A549 (cell line): ENCODE data around the gene MICU2. TPM values are rescaled to one million over a fixed set of nuclear protein-coding genes. Genes with fewer than 3 reads are reported as not detected.

Experiments used
- ATAC-seq, 2 experiments: fragments of 200-7000 bp in 1 of 2; fragments of >200 bp in 1 of 2; cut with Nextera tagmentation in 1 of 2; cut with Tn5 transposase in 1 of 2; 3 replicates each; pipeline versions ENCODE4 v1.8.0 to v1.9.1; 2018 to 2020; ENCODE audit warnings: mild to moderate bottlenecking in 1 of 2, moderate library complexity in 1 of 2
- CTCF ChIA-PET: fragments of 300-600 bp; sonication (Branson Sonifier 250); formaldehyde crosslinking; extraction: SDS; loops from one replicate; lab custom pipeline; 2021; ENCODE audit warnings: antibody characterized with exemption, inconsistent platforms; lab: Yijun Ruan, JAX
- POLR2A ChIA-PET: fragments of 350-600 bp; formaldehyde crosslinking; extraction: SDS; loops from one replicate; lab custom pipeline; 2021; ENCODE audit warnings: antibody characterized with exemption, inconsistent platforms; lab: Yijun Ruan, JAX
- DNase-seq, 2 experiments: peaks; one replicate each; pipeline versions ENCODE4 v3.0.0 to v3.0.0-alpha.2; 2011 to 2016; ENCODE audit warnings: low read depth in 1 of 2, low spot score in 1 of 2
- FAIRE-seq: peaks from 2 replicates; lab custom pipeline; 2011; peaks lifted over from hg19 to GRCh38; lab: Jason Lieb, UNC
- H3K27ac ChIP-seq, 2 experiments: fragments of >200 bp; sonication (Bioruptor Twin); formaldehyde crosslinking; 3 replicates each; pipeline ENCODE4 v1.5.1; 2016 to 2017
- H3K4me1 ChIP-seq: fragments of >200 bp; sonication (Bioruptor Twin); formaldehyde crosslinking; 3 replicates; pipeline ENCODE4 v1.6.1; 2016
- H3K4me2 ChIP-seq: fragments of >200 bp; sonication (Bioruptor Twin); formaldehyde crosslinking; 3 replicates; pipeline ENCODE4 v1.6.1; 2016
- H3K4me3 ChIP-seq: fragments of >200 bp; sonication (Bioruptor Twin); formaldehyde crosslinking; 3 replicates; pipeline ENCODE4 v1.5.1; 2016
- H3K9me3 ChIP-seq: fragments of >200 bp; sonication (Bioruptor Twin); formaldehyde crosslinking; 3 replicates; pipeline ENCODE4 v1.6.1; 2016
- ATOH8 ChIP-seq: fragments of 250-450 bp; sonication (Bioruptor Pico); IDR thresholded peaks from 2 replicates; pipeline ENCODE4 v1.5.0; 2020; ENCODE audit warnings: low read depth, mild to moderate bottlenecking, moderate library complexity
- CBX8 ChIP-seq: fragments of 200-600 bp; sonication (generic); IDR thresholded peaks from 2 replicates; pipeline ENCODE4 v1.6.1; 2016
- ELK1 ChIP-seq: fragments of 150-350 bp; IDR thresholded peaks from 2 replicates; pipeline ENCODE4 v1.6.1; 2014; ENCODE audit warnings: low read depth, mild to moderate bottlenecking, low read length
- FOSB ChIP-seq: fragments of 250-450 bp; sonication (Bioruptor Pico); IDR thresholded peaks from 2 replicates; pipeline ENCODE4 v1.5.0; 2020; ENCODE audit warnings: mild to moderate bottlenecking, moderate library complexity
- FOXS1 ChIP-seq: fragments of 250-450 bp; sonication (Bioruptor Pico); IDR thresholded peaks from 2 replicates; pipeline ENCODE4 v1.5.0; 2020; ENCODE audit warnings: mild to moderate bottlenecking, moderate library complexity
- GATA3 ChIP-seq: IDR thresholded peaks from 2 replicates; pipeline ENCODE4 v1.6.1; 2012; ENCODE audit warnings: borderline replicate concordance
- HES2 ChIP-seq: fragments of >200 bp; sonication (Bioruptor Twin); formaldehyde crosslinking; IDR thresholded peaks from 2 replicates; pipeline ENCODE4 v1.6.1; 2016
- HEYL ChIP-seq: fragments of 250-450 bp; sonication (Bioruptor Pico); IDR thresholded peaks from 2 replicates; pipeline ENCODE4 v1.8.0; 2021; ENCODE audit warnings: mild to moderate bottlenecking, moderate library complexity
- JUN ChIP-seq, 2 experiments: fragments of >200 bp; sonication (Bioruptor Twin); formaldehyde crosslinking; IDR thresholded peaks; 2 replicates in 1 of 2; 3 replicates in 1 of 2; pipeline ENCODE4 v1.6.1; 2016 to 2017
- JUNB ChIP-seq: fragments of >200 bp; sonication (Bioruptor Twin); formaldehyde crosslinking; IDR thresholded peaks from 2 replicates; pipeline ENCODE4 v1.6.1; 2016
- KDM5A ChIP-seq: fragments of 200-600 bp; sonication (generic); IDR thresholded peaks from 2 replicates; pipeline ENCODE4 v1.6.1; 2016; ENCODE audit warnings: antibody characterized with exemption, mild to moderate bottlenecking
- MAFK ChIP-seq: fragments of 450-650 bp; IDR thresholded peaks from 2 replicates; pipeline ENCODE4 v1.6.1; 2014; ENCODE audit not compliant: partially characterized antibody
- MAZ ChIP-seq: fragments of 150-350 bp; IDR thresholded peaks from 2 replicates; pipeline ENCODE4 v1.6.1; 2014; ENCODE audit warnings: antibody characterized with exemption, low read depth, low read length, borderline replicate concordance
- MYC ChIP-seq: IDR thresholded peaks from 2 replicates; pipeline ENCODE4 v1.6.1; 2012; ENCODE audit warnings: mild to moderate bottlenecking, inconsistent platforms, low read length, improper control_type of control experiment, borderline replicate concordance
- NPAS2 ChIP-seq: fragments of 250-450 bp; sonication (Bioruptor Pico); IDR thresholded peaks from 2 replicates; pipeline ENCODE4 v1.8.0; 2022; ENCODE audit warnings: mild to moderate bottlenecking, moderate library complexity, borderline replicate concordance
- PBX3 ChIP-seq: IDR thresholded peaks from 2 replicates; pipeline ENCODE4 v1.6.1; 2012
- PHF8 ChIP-seq: fragments of 200-600 bp; sonication (generic); IDR thresholded peaks from 2 replicates; pipeline ENCODE4 v1.6.1; 2016; ENCODE audit warnings: low read depth, mild to moderate bottlenecking, antibody characterized with exemption, moderate library complexity, borderline replicate concordance
- POLR2A ChIP-seq: IDR thresholded peaks from 2 replicates; pipeline ENCODE4 v1.6.1; 2012; ENCODE audit warnings: mild to moderate bottlenecking, low read length
- REST ChIP-seq: fragments of 200-600 bp; sonication (generic); IDR thresholded peaks from 2 replicates; pipeline ENCODE4 v1.6.1; 2016; ENCODE audit warnings: antibody characterized with exemption, mild to moderate bottlenecking, moderate library complexity
- RNF2 ChIP-seq: fragments of 200-600 bp; sonication (generic); IDR thresholded peaks from 2 replicates; pipeline ENCODE4 v1.6.1; 2016; ENCODE audit warnings: low read depth, mild to moderate bottlenecking, antibody characterized with exemption, moderate library complexity, borderline replicate concordance
- TFCP2L1 ChIP-seq: fragments of 250-450 bp; sonication (Bioruptor Pico); IDR thresholded peaks from 2 replicates; pipeline ENCODE4 v1.5.0; 2021; ENCODE audit warnings: mild to moderate bottlenecking
- TP53 ChIP-seq: fragments of 250-450 bp; sonication (Bioruptor Pico); IDR thresholded peaks from 2 replicates; pipeline ENCODE4 v1.5.0; 2021; ENCODE audit warnings: mild to moderate bottlenecking, moderate library complexity
- USF2 ChIP-seq: fragments of 450-650 bp; IDR thresholded peaks from 2 replicates; pipeline ENCODE4 v1.6.1; 2014; ENCODE audit warnings: antibody characterized with exemption
- ZNF302 ChIP-seq: fragments of 250-450 bp; sonication (Bioruptor Pico); IDR thresholded peaks from 2 replicates; pipeline ENCODE4 v1.9.0; 2021; ENCODE audit warnings: inconsistent platforms, mild to moderate bottlenecking, moderate library complexity
- ZSCAN20 ChIP-seq: fragments of 250-450 bp; sonication (Bioruptor Pico); IDR thresholded peaks from 2 replicates; pipeline ENCODE4 v1.8.0; 2022; ENCODE audit warnings: mild to moderate bottlenecking, moderate library complexity
- WGBS: methylation state at CpG from one replicate; pipeline ENCODE4 v1.1.6; 2017; ENCODE audit errors: missing lambda C conversion rate; 5-methylcytosine and 5-hydroxymethylcytosine counted together
- polyA plus RNA-seq, 4 experiments: library from polyadenylated mRNA; depleted of rRNA in 3 of 4; stranded (reverse); fragments of >200 nt; fragmentation: RNase III in 1 of 4; extraction: RNeasy Plus Mini Kit Qiagen cat#74134 plus additional on column Dnase treatment in 1 of 4; gene quantifications; 2 replicates in 3 of 4; 3 replicates in 1 of 4; pipeline ENCODE4 v1.2.3, GENCODE V29; 2011 to 2017
- TF ChIP-seq, protein P1 (sequence below): fragments of >200 bp; sonication (Bioruptor Twin); formaldehyde crosslinking; IDR thresholded peaks from 3 replicates; pipeline ENCODE4 v1.6.1; 2016

The MICU2 gene
- polyA plus RNA-seq, 2 of the 4 experiments (the other 2 are of a cell fraction) = 24.7 to 42.6 TPM

GRCh38 chr13:21450936-21451335 is 153.0 kb downstream of the MICU2 start:
- FAIRE-seq (no peak), DNase-seq (no peak), ATAC-seq (no peak)
- H3K27ac ChIP-seq = no peak overlapping the region
- H3K4me2 ChIP-seq = no peak overlapping the region
- ChIA-PET POLR2A (no interaction called here), CTCF (no interaction called here)
- no peaks in the 10 kb centered on the region for H3K4me1 ChIP-seq
- H3K9me3 ChIP-seq = no peaks in the 10 kb centered on the region
- H3K4me3 ChIP-seq = no peak overlapping the region
- WGBS = 90% methylated on average over 3 of the region's 3 CpGs
- no peak for TF ChIP-seq TP53 (CRISPR knock-in tag)
- no peak for TF ChIP-seq ZNF302
- no peak for TF ChIP-seq ELK1
- no peak for TF ChIP-seq FOXS1 (CRISPR knock-in tag)
- no peak for TF ChIP-seq USF2
- TF ChIP-seq NPAS2 (CRISPR knock-in tag) = no peak
- TF ChIP-seq MYC = no peak
- TF ChIP-seq PBX3 = no peak
- TF ChIP-seq GATA3 = no peak
- TF ChIP-seq FOSB (CRISPR knock-in tag) = no peak
- TF ChIP-seq HEYL (CRISPR knock-in tag) = no peak
- TF ChIP-seq PHF8 = no peak
- TF ChIP-seq ZSCAN20 (CRISPR knock-in tag) = no peak
- TF ChIP-seq JUNB = no peak
- no peak for TF ChIP-seq ATOH8
- no peak for TF ChIP-seq MAZ
- TF ChIP-seq KDM5A = no peak

GRCh38 chr13:21446656-21447055 is 157.3 kb downstream of the MICU2 start:
- Histone ChIP-seq H3K4me2 (no peak overlapping the region), H3K4me3 (no peak overlapping the region), H3K27ac (no peak overlapping the region), H3K9me3 (no peaks in the 10 kb centered on the region), H3K4me1 (0 out of 3 replicates have a peak, but pooled peaks cover 3% of the 10 kb centered on the region)
- ChIA-PET CTCF (interaction anchor here (0.6 to 1.0 kb wide), 2 partner anchors 30 to 1197 kb away, joined by 3 read pairs; no protein-coding TSS in a partner anchor), POLR2A (no interaction called here)
- no peak for FAIRE-seq
- no peak for DNase-seq
- no peak for ATAC-seq
- WGBS = 90% methylated on average over 2 of the region's 2 CpGs
- no peak for TF ChIP-seq HES2
- no peak for TF ChIP-seq MAFK
- TF ChIP-seq JUNB = no peak
- no peak for TF ChIP-seq POLR2A
- no peak for TF ChIP-seq TFCP2L1 (CRISPR knock-in tag)
- TF ChIP-seq MAZ = no peak
- no peak for TF ChIP-seq CBX8
- no peak for TF ChIP-seq RNF2
- no peak for TF ChIP-seq JUN (IDR thresholded peaks at IDR 0.05)
- TF ChIP-seq, protein P1, sequence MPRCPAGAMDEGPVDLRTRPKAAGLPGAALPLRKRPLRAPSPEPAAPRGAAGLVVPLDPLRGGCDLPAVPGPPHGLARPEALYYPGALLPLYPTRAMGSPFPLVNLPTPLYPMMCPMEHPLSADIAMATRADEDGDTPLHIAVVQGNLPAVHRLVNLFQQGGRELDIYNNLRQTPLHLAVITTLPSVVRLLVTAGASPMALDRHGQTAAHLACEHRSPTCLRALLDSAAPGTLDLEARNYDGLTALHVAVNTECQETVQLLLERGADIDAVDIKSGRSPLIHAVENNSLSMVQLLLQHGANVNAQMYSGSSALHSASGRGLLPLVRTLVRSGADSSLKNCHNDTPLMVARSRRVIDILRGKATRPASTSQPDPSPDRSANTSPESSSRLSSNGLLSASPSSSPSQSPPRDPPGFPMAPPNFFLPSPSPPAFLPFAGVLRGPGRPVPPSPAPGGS = no peak
- no peak for TF ChIP-seq MYC
- no peak for TF ChIP-seq REST
